Transverse colon (tissue), 4 donors: ENCODE data around the gene CBFA2T2. TPM values are rescaled to one million over a fixed set of nuclear protein-coding genes. Genes with fewer than 3 reads are reported as not detected.
"Not testable (repeated sequence)": the region's sequence is repeated elsewhere in the genome, so short reads cannot be mapped to it uniquely, and the experiment has no call there.

Experiments
- DNase-seq: peaks from one replicate; pipeline ENCODE4 v3.0.0-alpha.2; 2019
- H3K27ac ChIP-seq, 4 donors: fragments of 200-600 bp; sonication (generic); 2 replicates each; pipeline ENCODE4 v1.5.1; 2016 to 2018; ENCODE audit warnings: inconsistent platforms in 4 of 4
- H3K27me3 ChIP-seq: fragments of 200-600 bp; sonication (generic); 2 replicates; pipeline ENCODE4 v1.5.1; 2017; ENCODE audit warnings: inconsistent platforms
- H3K36me3 ChIP-seq, 4 donors: fragments of 200-600 bp; sonication (generic); 2 replicates each; pipeline ENCODE4 v1.5.1; 2017 to 2019; ENCODE audit warnings: inconsistent platforms in 4 of 4
- H3K4me1 ChIP-seq, 4 donors: fragments of 200-600 bp; sonication (generic); 2 replicates each; pipeline ENCODE4 v1.5.1; 2017 to 2020; ENCODE audit warnings: inconsistent platforms in 4 of 4
- H3K4me3 ChIP-seq, 4 donors: fragments of 200-600 bp; sonication (generic); 1 replicate in 1 of 4; 2 replicates in 3 of 4; pipeline versions ENCODE4 v1.5.1 to v1.6.1; 2017 to 2019; ENCODE audit warnings: inconsistent platforms in 4 of 4
- H3K9me3 ChIP-seq, 2 donors: fragments of 200-600 bp; sonication (generic); 2 replicates each; pipeline ENCODE4 v1.5.1; 2017 to 2019; ENCODE audit warnings: inconsistent platforms in 2 of 2
- CTCF ChIP-seq, 5 experiments: fragments of 200-600 bp in 3 of 5; fragments of 450-650 bp in 2 of 5; sonication (generic) in 3 of 5; IDR thresholded peaks; 1 replicate in 2 of 5; 2 replicates in 3 of 5; pipeline ENCODE4 v1.5.1; 2016 to 2017; ENCODE audit warnings: antibody characterized with exemption in 5 of 5, inconsistent platforms in 3 of 5, mild to moderate bottlenecking in 2 of 5, moderate library complexity in 1 of 5
- EP300 ChIP-seq: sonication (generic); formaldehyde crosslinking; IDR thresholded peaks from one replicate; pipeline ENCODE4 v1.6.1; 2017; ENCODE audit warnings: antibody characterized with exemption, low read depth
- POLR2A ChIP-seq: fragments of 450-650 bp; IDR thresholded peaks from one replicate; pipeline ENCODE4 v1.6.1; 2016; ENCODE audit warnings: antibody characterized with exemption, mild to moderate bottlenecking, moderate library complexity
- POLR2AphosphoS5 ChIP-seq, 3 donors: sonication (generic); formaldehyde crosslinking; IDR thresholded peaks; one replicate each; pipeline ENCODE4 v1.6.1; 2016; ENCODE audit warnings: antibody characterized with exemption in 3 of 3
- WGBS, 2 donors: methylation state at CpG; one replicate each; pipeline ENCODE4 v1.1.5; 2018; ENCODE audit warnings: low coverage in 1 of 2; 5-methylcytosine and 5-hydroxymethylcytosine counted together
- in situ Hi-C, 4 donors: fragments of 200-750 bp; cut with MboI; loops; one replicate each; pipeline versions ENCODE4 v1.15.0 to v1.15.1; 2017; ENCODE audit warnings: low sequenced_read_pairs in 3 of 4, low pct_ligation_motif_present in 1 of 4, low pct_unique_long_range_greater_than_20kb in 1 of 4
- intact Hi-C: fragments of 100-400 bp; cut with DNase I; formaldehyde crosslinking; loops from one replicate; pipeline ENCODE4 v1.15.1; 2023; ENCODE audit warnings: low total_unique reads
- total RNA-seq, 4 donors: library from RNA; depleted of rRNA; stranded (reverse); fragments of >200 nt; gene quantifications; one replicate each; pipeline ENCODE4 v1.1.0, GENCODE V29; 2016

CBFA2T2 gene
- total RNA-seq, 4 donors from 2014 or later: 35.8 to 62.3 (median 46.6) TPM

GRCh38 chr20:33445881-33446625, 43.8 kb upstream of the CBFA2T2 start:
- in situ Hi-C loops (no loop called here), intact Hi-C loops (loop anchor here (5.0 kb wide), 1 partner anchor 226 kb away; the partner anchor contains the start of gene NECAB3)
- Histone ChIP-seq H3K4me3 (no peak overlapping the region), H3K36me3 (no peaks in the 10 kb centered on the region), H3K4me1 (peaks cover 7 to 23% (median 13%) of the 10 kb centered on the region in 4 donors), H3K27me3 (no peaks in the 10 kb centered on the region), H3K9me3 (no peaks in the 10 kb centered on the region), H3K27ac (no peak overlapping the region)
- 84 to 90% methylated on average over 4 of the region's 4 CpGs for WGBS, 2 donors
- no peak for TF ChIP-seq POLR2A
- TF ChIP-seq CTCF (IDR thresholded peaks at IDR 0.05): no peak
- TF ChIP-seq POLR2AphosphoS5 (IDR thresholded peaks at IDR 0.05): no peak
- no peak for TF ChIP-seq EP300
- no peak for DNase-seq

DNA sequence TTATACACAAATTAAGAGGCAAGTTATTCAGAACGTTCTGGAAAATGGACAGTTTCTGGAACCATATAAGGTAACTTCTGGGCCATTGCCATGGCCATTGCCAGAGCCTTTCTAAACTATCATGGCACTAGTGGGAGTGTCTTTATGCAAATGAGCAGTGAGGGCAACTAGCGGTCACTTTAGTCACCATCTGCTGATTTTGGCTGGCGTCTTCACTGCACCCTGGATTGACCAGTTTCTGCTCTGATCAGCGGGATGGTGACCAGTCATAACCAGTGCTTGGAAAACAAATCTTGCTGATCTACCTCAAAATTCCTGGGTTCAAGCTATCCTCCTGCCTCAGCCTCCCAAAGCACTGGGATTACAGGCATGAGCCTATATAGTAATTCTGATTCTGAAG, 39.0 kb upstream of the CBFA2T2 start:
- intact Hi-C loops (no loop called here), in situ Hi-C loops (loop anchor here in 3 of 4 donors (5.0 to 10.0 kb wide), 2 partner anchors 201 to 204 kb away; no protein-coding TSS in a partner anchor)
- TF ChIP-seq CTCF (IDR thresholded peaks at IDR 0.05) (no peak), EP300 (no peak), POLR2A (no peak), POLR2AphosphoS5 (IDR thresholded peaks at IDR 0.05) (no peak)
- H3K4me3 ChIP-seq: no peak overlapping the region
- no peaks in the 10 kb centered on the region for H3K9me3 ChIP-seq
- no peaks in the 10 kb centered on the region for H3K36me3 ChIP-seq
- H3K27me3 ChIP-seq: no peaks in the 10 kb centered on the region
- H3K4me1 ChIP-seq: no peaks in the 10 kb centered on the region
- H3K27ac ChIP-seq: no peak overlapping the region
- no peak for DNase-seq
- WGBS, 2 donors: 0 to 62% methylated on average over 1 to 4 of the region's 4 CpGs

DNA sequence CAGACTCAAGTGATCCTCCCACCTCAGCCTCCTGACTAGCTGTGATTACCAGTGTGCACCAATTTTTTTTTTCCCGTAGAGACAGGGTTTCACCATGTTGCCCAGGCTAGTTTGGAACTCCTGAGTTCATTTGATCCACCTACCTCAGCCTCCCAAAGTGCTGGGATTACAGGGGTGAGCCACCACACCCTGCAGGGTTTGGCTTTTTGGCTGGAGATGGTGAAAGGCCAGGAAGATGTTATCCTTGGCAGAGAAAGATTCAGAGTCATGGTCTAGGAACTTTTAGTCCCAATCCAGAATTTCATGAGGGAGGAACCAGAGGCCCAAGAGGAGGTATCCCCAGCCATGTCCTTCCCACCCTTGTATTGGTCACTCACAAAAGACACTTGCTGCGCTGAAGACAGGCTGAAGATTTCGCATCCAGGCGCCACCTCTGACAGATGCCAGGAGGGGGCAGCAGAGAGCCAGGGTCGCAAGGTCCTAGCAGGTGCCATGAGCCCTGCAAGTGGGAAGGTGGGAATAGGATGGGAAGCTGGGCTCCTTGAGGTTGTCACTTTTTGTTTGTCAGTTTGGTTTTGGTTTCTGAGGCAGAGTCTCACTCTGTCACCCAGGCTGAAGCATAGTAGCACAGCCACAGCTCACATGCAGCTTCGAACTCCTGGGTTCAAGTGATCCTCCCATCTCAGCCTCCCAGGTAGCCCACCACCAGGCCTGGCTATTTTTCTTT, 32.8 kb upstream of the CBFA2T2 start:
- H3K27me3 ChIP-seq, H3K27ac ChIP-seq, intact Hi-C loops, H3K9me3 ChIP-seq, H3K36me3 ChIP-seq, H3K4me3 ChIP-seq, H3K4me1 ChIP-seq: not testable (repeated sequence)
- in situ Hi-C loops: loop anchor here in 1 of 4 donors (10.0 kb wide), 1 partner anchor 198 kb away; no protein-coding TSS in a partner anchor
- peak; percentile 91 to 95 (median 95) for TF ChIP-seq CTCF (IDR thresholded peaks at IDR 0.05)
- 20 to 67% methylated on average over 1 to 5 of the region's 6 CpGs for WGBS, 2 donors
- DNase-seq: peak; percentile 91

- Histone ChIP-seq H3K36me3 (no peaks in the 10 kb centered on the region), H3K4me3 (no peak overlapping the region), H3K4me1 (peaks cover 0 to 9% (median 3%) of the 10 kb centered on the region in 4 donors), H3K27me3 (no peaks in the 10 kb centered on the region), H3K9me3 (no peaks in the 10 kb centered on the region), H3K27ac (no peak overlapping the region)
- no peak for DNase-seq
- intact Hi-C loops (loop anchor here (2.0 kb wide), 1 partner anchor 193 kb away; no protein-coding TSS in a partner anchor), in situ Hi-C loops (loop anchor here in 1 of 4 donors (10.0 kb wide), 1 partner anchor 195 kb away; no protein-coding TSS in a partner anchor)
- WGBS, 2 donors: 92% methylated on average over 7 of the region's 7 CpGs; no CpG with 5 or more reads in 1 of the 2 donors
- no peak for TF ChIP-seq POLR2AphosphoS5 (IDR thresholded peaks at IDR 0.05)
- TF ChIP-seq POLR2A: no peak
- TF ChIP-seq CTCF (IDR thresholded peaks at IDR 0.05): no peak
- no peak for TF ChIP-seq EP300
Measured at GRCh38 chr20:33459599-33459998, 30.3 kb upstream of the CBFA2T2 start.
